Measurements from ENCODE around the gene UNC5A. TPM values are rescaled to one million over a fixed set of nuclear protein-coding genes. Genes with fewer than 3 reads are reported as not detected.
A peak's percentile ranks its signal among the peaks of the same experiment; 100 is the strongest.

UNC5A gene
- total and polyA plus RNA-seq, 2 of the 8 experiments (the other 6 are each of a cell fraction or from before 2014, with no cell fraction given): 4.0 to 7.6 TPM

DNA sequence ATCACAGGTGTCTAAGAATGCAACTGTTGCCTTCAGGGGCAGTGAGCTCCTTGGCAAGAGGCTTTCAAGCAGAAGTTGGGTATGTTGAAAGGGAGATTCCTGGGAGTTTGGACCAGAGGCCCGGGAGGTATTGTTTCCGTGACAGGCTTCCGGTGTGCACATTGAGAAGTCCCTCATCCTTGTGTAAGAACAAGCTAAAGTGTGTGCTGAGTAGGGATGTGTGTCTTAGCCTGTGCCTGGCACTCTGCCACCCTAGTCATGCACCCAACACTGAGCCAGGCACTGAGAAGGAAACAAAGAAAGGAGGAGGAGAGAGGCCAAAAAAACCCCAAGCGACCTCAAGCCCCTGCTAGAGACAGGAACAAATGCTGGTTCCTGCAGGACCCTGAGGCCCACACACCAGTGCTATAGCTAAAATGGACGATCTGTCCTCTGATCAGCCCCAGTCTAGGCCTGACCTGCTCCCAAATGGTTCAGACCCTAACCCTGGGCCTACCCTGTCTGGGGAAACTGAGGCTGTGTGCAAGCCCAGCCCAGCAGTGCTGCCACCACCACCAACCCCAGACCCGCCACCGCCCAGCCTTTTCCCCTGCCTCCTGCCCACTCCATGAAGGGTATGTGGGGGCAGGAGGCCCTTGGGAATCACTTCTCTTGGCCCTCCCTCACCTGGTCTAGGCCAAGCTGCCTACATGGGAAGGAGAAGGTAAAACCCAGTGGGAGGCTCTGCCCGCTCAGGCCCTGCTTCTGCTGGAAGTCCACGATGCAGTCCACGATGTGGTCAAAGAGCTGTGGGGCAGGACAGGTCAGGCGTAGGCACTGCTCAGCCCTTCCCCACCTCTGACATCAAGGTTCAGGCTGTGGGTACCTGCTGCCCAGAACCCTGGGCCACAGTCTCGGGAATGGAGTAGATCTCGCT is 76.2 kb downstream of the UNC5A start:
- H4K5ac ChIP-seq (ENCODE audit: insufficient read length, low read depth, low read length): no peak overlapping the region
- FAIRE-seq (no peak), DNase-seq (ENCODE audit: low read depth in 1 of 2, low spot score in 2 of 2) (no peak)
- ChIA-PET POLR2A (ENCODE audit: partially characterized antibody) (interaction anchor here (0.7 to 1.0 kb wide), 2 partner anchors 44 to 48 kb away, joined by 3 read pairs; no protein-coding TSS in a partner anchor), CTCF (ENCODE audit: partially characterized antibody) (interaction anchor here (0.6 to 3.8 kb wide), 17 partner anchors 10 to 228 kb away, joined by 3 to 32 read pairs (median 3); no protein-coding TSS in a partner anchor)
- no peak overlapping the region for H3K56ac ChIP-seq (replicated peaks; ENCODE audit: insufficient read length, low read depth, low read length)
- no peak overlapping the region; the same call in 1 of the 2 replicates for H2BK15ac ChIP-seq (ENCODE audit: low read length)
- H3K9ac ChIP-seq (replicated peaks in 1 of 4; ENCODE audit: extremely low read depth in 1 of 4, low read depth in 3 of 4, low read length in 3 of 4): no peak overlapping the region
- peak overlapping the region; percentile 8 for H4K8ac ChIP-seq (ENCODE audit: extremely low read depth, insufficient read depth, low read length)
- no peaks in the 10 kb centered on the region for H3K9me3 ChIP-seq (ENCODE audit: insufficient read depth in 2 of 2, low read depth in 1 of 2, low read length in 1 of 2)
- no peaks in the 10 kb centered on the region for H3K79me2 ChIP-seq (ENCODE audit: control insufficient read depth in 1 of 2, insufficient read depth in 2 of 2, low read length in 2 of 2)
- H2AFZ ChIP-seq (ENCODE audit: low read length): no peak overlapping the region
- no peak overlapping the region for H3K4ac ChIP-seq (replicated peaks; ENCODE audit: insufficient read length, low read depth, low read length)
- no peak overlapping the region for H3K14ac ChIP-seq (ENCODE audit: insufficient read length)
- peak overlapping the region; percentile 9; the same call in 1 of the 2 replicates for H2AK5ac ChIP-seq (ENCODE audit: low read depth, low read length)
- no peak overlapping the region; the same call in 1 of the 2 replicates for H2BK5ac ChIP-seq (ENCODE audit: low read depth, low read length)
- no peaks in the 10 kb centered on the region for H3K4me1 ChIP-seq (replicated peaks in 1 of 4; ENCODE audit: control insufficient read depth in 3 of 4, insufficient read depth in 4 of 4, low read length in 3 of 4)
- no peaks in the 10 kb centered on the region for H3K36me3 ChIP-seq (ENCODE audit: control insufficient read depth in 2 of 4, insufficient read depth in 4 of 4, low read length in 3 of 4)
- no peak overlapping the region for H3K27ac ChIP-seq (ENCODE audit: low read depth, low read length)
- H3K23ac ChIP-seq (ENCODE audit: insufficient read length): no peak overlapping the region
- H4K91ac ChIP-seq (replicated peaks; ENCODE audit: insufficient read length, low read length): no peak overlapping the region
- no peaks in the 10 kb centered on the region for H3K79me1 ChIP-seq (ENCODE audit: low read depth, low read length)
- H3K23me2 ChIP-seq (ENCODE audit: low read depth, low read length): no peaks in the 10 kb centered on the region
- no peak for TF ChIP-seq SP4 (IDR thresholded peaks at IDR 0.05; ENCODE audit: low read length)
- no peak for TF ChIP-seq TCF12 (IDR thresholded peaks at IDR 0.05; ENCODE audit: low read depth, low read length)
- no peak for TF ChIP-seq CBX8 (IDR thresholded peaks at IDR 0.05; ENCODE audit: borderline replicate concordance, low read depth, low read length)
- no peak for TF ChIP-seq TAF7 (optimal IDR thresholded peaks at IDR 0.05; ENCODE audit: borderline replicate concordance, low read depth, low read length)
- TF ChIP-seq BACH1 (IDR thresholded peaks at IDR 0.05; ENCODE audit: low read length): no peak
- no peak for TF ChIP-seq GABPA (IDR thresholded peaks at IDR 0.05; ENCODE audit: borderline replicate concordance, insufficient read depth, low read length)
- TF ChIP-seq RXRA (IDR thresholded peaks at IDR 0.05; ENCODE audit: insufficient read depth, low read depth, low read length): no peak
- TF ChIP-seq, protein P1, sequence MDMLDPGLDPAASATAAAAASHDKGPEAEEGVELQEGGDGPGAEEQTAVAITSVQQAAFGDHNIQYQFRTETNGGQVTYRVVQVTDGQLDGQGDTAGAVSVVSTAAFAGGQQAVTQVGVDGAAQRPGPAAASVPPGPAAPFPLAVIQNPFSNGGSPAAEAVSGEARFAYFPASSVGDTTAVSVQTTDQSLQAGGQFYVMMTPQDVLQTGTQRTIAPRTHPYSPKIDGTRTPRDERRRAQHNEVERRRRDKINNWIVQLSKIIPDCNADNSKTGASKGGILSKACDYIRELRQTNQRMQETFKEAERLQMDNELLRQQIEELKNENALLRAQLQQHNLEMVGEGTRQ (IDR thresholded peaks at IDR 0.05; ENCODE audit: low read length): no peak
- TF ChIP-seq KDM4A (IDR thresholded peaks at IDR 0.05; ENCODE audit: low read depth, low read length, severe bottlenecking): no peak
- no peak for TF ChIP-seq EGR1 (IDR thresholded peaks at IDR 0.05; ENCODE audit: borderline replicate concordance, low read depth, low read length)
- TF ChIP-seq RBBP5 (IDR thresholded peaks at IDR 0.05; ENCODE audit: borderline replicate concordance, low read depth, low read length): no peak
- WGBS, 2 experiments (ENCODE audit: extremely low coverage in 1 of 2, insufficient coverage in 1 of 2, insufficient read length in 1 of 2, insufficient replicate concordance in 2 of 2, low coverage in 1 of 2, low lambda C conversion rate in 2 of 2, missing lambda C conversion rate in 1 of 2): 90% methylated on average over 13 of the region's 13 CpGs; no CpG with 5 or more reads in 1 of the 2 experiments
- H4K20me1 ChIP-seq (replicated peaks in 1 of 2; ENCODE audit: control insufficient read depth in 1 of 2, insufficient read depth in 2 of 2, low read length in 2 of 2): no peaks in the 10 kb centered on the region
- no peak overlapping the region for H2BK12ac ChIP-seq (ENCODE audit: low read depth, low read length)
- H3K18ac ChIP-seq (ENCODE audit: extremely low read depth, low read length): no peak overlapping the region
- H3K4me3 ChIP-seq (ENCODE audit: extremely low read depth in 1 of 4, insufficient read depth in 2 of 4, low read depth in 3 of 4, low read length in 4 of 4): no peak overlapping the region
- no peaks in the 10 kb centered on the region for H3K27me3 ChIP-seq (replicated peaks in 1 of 4; ENCODE audit: control insufficient read depth in 3 of 4, extremely low read depth in 1 of 4, insufficient read depth in 3 of 4, low read length in 3 of 4)
- no peak overlapping the region for H2BK120ac ChIP-seq (replicated peaks; ENCODE audit: low read depth, low read length)
- no peak overlapping the region for H3K4me2 ChIP-seq (ENCODE audit: insufficient read depth in 1 of 2, low read depth in 2 of 2, low read length in 2 of 2)
- no peak overlapping the region for H2BK20ac ChIP-seq (ENCODE audit: low read length)

Data from H1 (cell line).